ENCODE data around the gene PFDN6.

The PFDN6 gene

DNA sequence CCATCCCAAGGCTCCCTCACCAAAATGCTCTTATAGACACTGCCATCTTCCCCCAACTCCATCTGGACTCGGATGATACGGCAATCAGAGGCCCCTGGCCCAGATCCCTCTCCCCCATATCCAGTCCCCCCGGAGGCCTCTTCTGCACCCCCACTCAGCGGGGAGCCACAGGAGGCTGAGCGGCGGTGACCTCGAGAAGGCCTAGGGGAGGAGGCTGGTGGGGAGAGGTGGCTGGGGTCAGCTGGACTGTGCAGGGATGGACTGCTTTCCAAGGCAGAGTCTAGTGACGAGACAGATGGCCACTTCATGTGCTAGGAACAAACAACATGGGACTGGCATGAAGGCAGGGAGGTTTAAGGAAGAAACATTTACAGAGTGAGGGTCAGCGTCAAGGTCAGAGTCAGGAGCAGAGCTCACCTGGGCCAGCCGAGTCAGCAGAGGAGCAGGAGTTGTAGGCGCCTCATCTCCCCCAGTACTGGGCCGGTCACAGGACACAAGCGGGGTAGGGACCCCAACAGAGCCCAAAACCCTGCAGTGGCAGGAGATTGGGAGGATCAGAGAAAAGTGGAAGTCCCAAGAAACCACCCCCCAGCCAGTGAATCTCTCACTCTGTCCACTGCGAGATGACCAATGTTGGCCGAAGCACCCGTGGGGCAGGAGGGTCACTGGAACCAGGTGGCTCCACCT lies 3.7 kb downstream of the PFDN6 start:
- no peak for FAIRE-seq

DNA sequence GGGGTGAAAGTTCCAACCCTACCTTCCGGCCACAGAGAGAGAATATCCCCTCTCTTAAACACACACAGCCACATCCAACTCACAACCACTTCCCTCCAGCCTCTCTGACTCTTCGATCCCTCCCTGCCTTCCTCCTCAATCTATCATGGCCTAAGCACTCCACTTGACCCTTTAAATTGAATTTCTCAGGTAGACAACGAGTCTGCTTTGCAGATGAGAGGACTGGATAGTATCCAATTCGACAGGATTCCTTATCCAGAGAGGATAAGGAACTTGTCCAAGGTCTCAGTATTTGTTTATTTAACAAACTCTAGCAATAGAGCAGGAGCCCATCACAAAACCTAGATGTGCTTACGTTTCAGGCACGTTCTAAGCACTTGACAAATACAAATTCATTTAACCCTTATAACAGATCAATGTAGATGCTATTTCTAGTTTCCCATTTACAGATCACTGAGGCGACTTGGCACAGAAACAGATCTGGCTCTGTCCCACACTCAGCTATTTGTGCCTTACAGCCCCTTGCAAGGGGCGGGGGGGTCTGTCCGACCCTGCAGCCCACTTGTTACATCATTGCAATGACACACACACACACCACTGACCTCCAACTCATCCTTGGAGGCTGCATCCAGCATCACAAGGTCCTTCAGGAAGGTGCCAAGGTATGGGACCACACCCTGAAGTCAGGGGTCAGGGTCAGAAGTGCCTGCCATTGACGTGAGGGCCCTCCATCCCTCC lies 4.9 kb downstream of the PFDN6 start:
- DNase-seq (ENCODE audit: extremely low spot score, insufficient read length, low read depth): no peak

More for the DNA sequence above, 3.7 kb downstream of the PFDN6 start:
- DNase-seq (ENCODE audit: extremely low spot score, insufficient read length, low read depth): no peak

GRCh38 chr6:33295621-33296369 lies 6.4 kb downstream of the PFDN6 start:
- FAIRE-seq: no peak

More for the DNA sequence above, 4.9 kb downstream of the PFDN6 start:
- no peak for FAIRE-seq

GRCh38 chr6:33296797-33297405 lies 7.5 kb downstream of the PFDN6 start:
- DNase-seq (ENCODE audit: extremely low spot score, insufficient read length, low read depth): no peak
- no peak for FAIRE-seq

More at GRCh38 chr6:33295621-33296369, 6.4 kb downstream of the PFDN6 start:
- DNase-seq (ENCODE audit: extremely low spot score, insufficient read length, low read depth): no peak

GRCh38 chr6:33297406-33297955 lies 8.1 kb downstream of the PFDN6 start:
- FAIRE-seq: peak; percentile 15
- no peak for DNase-seq (ENCODE audit: extremely low spot score, insufficient read length, low read depth)

GRCh38 chr6:33297956-33298772 lies 8.8 kb downstream of the PFDN6 start:
- DNase-seq (ENCODE audit: extremely low spot score, insufficient read length, low read depth) (no peak), FAIRE-seq (peak; percentile 50)

DNA sequence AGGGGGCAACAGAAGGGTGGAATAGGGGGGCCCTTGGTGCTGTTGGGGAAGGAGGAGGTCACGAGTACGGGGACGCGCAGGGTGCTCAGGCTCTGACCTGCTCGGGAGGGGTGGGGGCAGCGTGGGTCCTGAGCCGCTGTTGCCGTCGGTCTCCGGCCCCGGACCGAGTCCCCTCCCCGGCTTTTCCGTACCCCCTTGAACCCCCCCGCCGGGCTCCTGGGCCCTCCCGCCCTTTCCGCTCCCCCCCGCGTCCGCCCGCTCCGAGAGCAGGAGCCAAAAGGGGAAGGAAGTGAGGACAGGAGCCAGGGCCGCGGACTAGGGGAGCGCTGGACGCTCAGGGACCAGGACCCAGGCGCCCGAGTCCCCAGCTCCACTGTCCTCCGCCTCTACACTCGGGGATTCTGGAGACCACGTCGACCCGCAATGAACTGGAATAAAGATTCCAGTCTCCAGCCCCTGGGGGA lies 9.4 kb downstream of the PFDN6 start, which contains the start of gene RGL2:
RGL2 (minus strand) TSS at position 170 of the 464 bp plus-strand sequence. CDS start 332 bp downstream, outside the sequence.
- FAIRE-seq: no peak
- DNase-seq (ENCODE audit: extremely low spot score, insufficient read length, low read depth): no peak

GRCh38 chr6:33299237-33299944 lies 10.0 kb downstream of the PFDN6 start:
- no peak for DNase-seq (ENCODE audit: extremely low spot score, insufficient read length, low read depth)
- FAIRE-seq: peak; percentile 84

DNA sequence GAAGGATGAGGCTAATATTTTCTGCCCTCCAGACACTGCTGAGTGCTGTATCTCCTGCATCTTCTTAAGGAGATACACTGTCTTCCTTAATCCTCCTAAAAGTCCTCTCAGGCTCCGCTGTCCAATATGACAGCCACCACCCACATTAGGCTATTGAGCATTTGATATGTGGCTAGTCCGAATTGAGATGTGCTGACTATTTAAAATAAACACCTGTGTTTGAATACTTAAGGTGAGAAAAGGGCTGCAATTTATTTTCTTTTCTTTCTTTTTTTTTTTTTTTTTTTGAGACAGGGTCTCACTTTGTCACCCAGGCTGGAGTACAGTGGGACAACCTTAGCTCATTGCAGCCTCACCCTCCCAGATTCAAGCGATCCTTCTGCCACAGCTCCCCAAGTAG lies 12.5 kb downstream of the PFDN6 start:
- DNase-seq (ENCODE audit: extremely low spot score, insufficient read length, low read depth) (no peak), FAIRE-seq (no peak)

DNA sequence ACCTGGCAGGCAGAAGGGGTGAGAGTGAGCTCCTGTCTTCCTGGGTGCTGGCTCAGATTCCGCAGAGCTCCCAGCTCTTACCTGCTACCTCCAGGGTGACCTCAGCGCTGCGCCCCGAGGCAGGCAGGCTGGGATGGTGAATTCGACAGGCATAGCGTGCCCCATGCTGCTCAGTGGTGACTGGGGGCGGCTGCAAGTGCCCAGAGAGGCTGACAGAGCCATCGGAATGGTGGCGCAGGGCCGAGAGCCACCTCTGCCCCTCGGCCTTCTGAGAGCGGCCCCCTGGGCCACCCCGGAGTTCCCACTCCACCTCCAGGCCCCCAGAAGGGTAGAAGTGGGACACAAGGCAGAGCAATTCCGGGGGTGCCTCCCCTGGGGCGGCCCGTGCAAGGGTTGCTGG lies 14.8 kb downstream of the PFDN6 start:
- FAIRE-seq (no peak), DNase-seq (ENCODE audit: extremely low spot score, insufficient read length, low read depth) (no peak)

GRCh38 chr6:33305052-33305451 lies 15.7 kb downstream of the PFDN6 start:
- DNase-seq (ENCODE audit: extremely low spot score, insufficient read length, low read depth): no peak
- FAIRE-seq: no peak

DNA sequence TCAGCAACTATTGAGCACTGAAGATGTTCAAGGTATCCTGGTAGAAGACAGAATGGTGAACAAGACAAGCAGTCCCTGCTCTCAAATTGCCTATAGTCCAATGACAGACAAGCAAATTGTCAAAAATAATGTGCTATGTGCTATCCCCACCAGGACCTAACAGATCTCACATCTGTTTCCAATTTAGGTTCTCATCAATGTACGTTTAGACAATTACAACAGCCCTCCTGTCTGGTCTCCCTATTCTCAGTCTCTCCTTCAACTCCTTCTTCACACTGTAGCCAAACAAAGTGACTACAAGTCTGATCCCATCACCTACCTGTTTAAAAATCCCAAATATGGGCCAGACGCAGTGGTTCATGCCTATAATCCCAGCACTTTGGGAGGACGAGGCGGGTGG lies 17.0 kb downstream of the PFDN6 start:
- DNase-seq (ENCODE audit: extremely low spot score, insufficient read length, low read depth): no peak
- FAIRE-seq: no peak

- peak; percentile 88 for FAIRE-seq
- peak; percentile 71 for DNase-seq (ENCODE audit: extremely low spot score, insufficient read length, low read depth)
These were observed 23.1 kb downstream of the PFDN6 start for GRCh38 chr6:33312361-33313104.

DNA sequence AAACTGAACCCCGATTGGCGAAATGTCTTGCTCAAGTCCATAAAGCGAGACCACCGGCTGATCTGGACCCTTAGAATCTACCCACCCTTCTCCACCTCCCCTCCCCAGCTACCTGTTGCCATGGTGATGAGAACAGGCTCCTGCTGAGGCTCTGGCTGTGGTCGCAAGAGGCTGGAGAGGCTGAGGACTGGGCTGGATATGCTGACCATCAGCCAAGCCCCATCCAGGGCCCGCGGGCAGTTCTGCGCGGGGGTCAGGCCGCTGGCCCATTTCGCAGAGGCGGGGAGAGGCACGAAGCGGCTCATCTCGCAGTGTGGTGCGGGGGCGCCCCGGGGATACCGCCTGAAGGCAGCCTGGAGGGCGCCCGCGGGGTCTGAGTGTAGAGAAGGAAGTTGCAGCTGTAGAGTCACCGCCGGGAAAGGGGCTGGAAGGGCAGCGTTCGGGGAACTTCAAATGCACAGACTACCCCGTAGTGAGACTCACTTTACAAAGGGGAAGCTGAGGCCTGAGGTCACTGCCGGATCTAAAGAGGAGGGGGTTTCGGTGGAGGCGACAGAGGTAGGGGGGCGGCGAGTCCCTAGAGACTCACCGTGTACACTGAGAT lies 23.8 kb downstream of the PFDN6 start:
- DNase-seq (ENCODE audit: extremely low spot score, insufficient read length, low read depth): no peak
- FAIRE-seq: no peak

GRCh38 chr6:33313709-33314514 lies 24.5 kb downstream of the PFDN6 start, which contains the start of gene TAPBP:
TSS of gene TAPBP (minus strand) at chr6:33314078. CDS start at chr6:33314041, 37 bp downstream.
- FAIRE-seq: peak; percentile 89
- peak; percentile 68 for DNase-seq (ENCODE audit: extremely low spot score, insufficient read length, low read depth)

DNA sequence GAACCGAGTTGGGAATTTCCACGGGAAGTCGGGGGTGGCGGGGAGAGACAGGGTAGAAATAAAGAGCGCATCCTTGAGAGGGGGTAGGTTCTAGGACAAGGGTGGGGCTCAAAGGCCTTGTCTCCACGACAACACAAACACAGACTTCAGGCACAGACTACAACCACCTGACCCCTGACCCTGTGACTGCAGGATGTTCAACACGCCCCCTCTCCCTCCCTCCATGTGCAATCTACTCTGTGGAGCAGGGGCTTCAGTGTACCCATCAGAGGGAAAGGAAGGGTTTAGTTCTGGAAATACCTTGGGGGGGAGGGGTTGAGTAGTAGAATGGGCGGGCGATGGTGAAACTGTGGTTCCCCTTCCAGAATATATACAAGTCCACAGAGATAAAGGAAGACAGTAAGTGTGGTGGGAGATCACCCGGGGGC lies 25.1 kb downstream of the PFDN6 start:
- peak; percentile 67 for FAIRE-seq
- no peak for DNase-seq (ENCODE audit: extremely low spot score, insufficient read length, low read depth)

Measured in GM18507 (cell line).